MCF 10A (cell line): Measurements from ENCODE around the gene PNMA8A. TPM values are rescaled to one million over a fixed set of nuclear protein-coding genes. Genes with fewer than 3 reads are reported as not detected.

Experiments used
- BruUV-seq: library from RNA; stranded (reverse); fragments of 400-500 nt; replicated peaks from 2 replicates; lab custom pipeline; 2021; lab: Mats Ljungman, UMichigan
- CTCF ChIA-PET: fragments of 300-600 bp; sonication (Branson Sonifier 250); formaldehyde crosslinking; extraction: SDS; loops from one replicate; lab custom pipeline; 2021; ENCODE audit warnings: antibody characterized with exemption, inconsistent platforms; lab: Yijun Ruan, JAX
- POLR2A ChIA-PET: fragments of 300-600, 350-650 bp; sonication (Branson Sonifier 250); formaldehyde crosslinking; extraction: SDS; loops from one replicate; lab custom pipeline; 2020; ENCODE audit warnings: antibody characterized with exemption, inconsistent platforms; lab: Yijun Ruan, JAX
- DNase-seq: peaks from one replicate; pipeline ENCODE4 v3.0.0-alpha.2; 2018; ENCODE audit not compliant: unreplicated experiment
- H3K27ac Mint-ChIP-seq: one replicate; pipeline ENCODE4 v1.8.0; 2022; ENCODE audit warnings: mild to moderate bottlenecking, low read depth, mixed read lengths; ENCODE audit not compliant: unreplicated experiment
- H3K27me3 Mint-ChIP-seq: one replicate; pipeline ENCODE4 v1.8.0; 2022; ENCODE audit warnings: mixed read lengths; ENCODE audit not compliant: insufficient read depth, unreplicated experiment
- H3K36me3 Mint-ChIP-seq: one replicate; pipeline ENCODE4 v1.8.0; 2022; ENCODE audit warnings: mild to moderate bottlenecking, moderate library complexity, mixed read lengths; ENCODE audit not compliant: insufficient read depth, unreplicated experiment
- H3K4me1 Mint-ChIP-seq: one replicate; pipeline ENCODE4 v1.8.0; 2022; ENCODE audit warnings: mixed read lengths; ENCODE audit not compliant: insufficient read depth, unreplicated experiment
- H3K4me3 Mint-ChIP-seq: one replicate; pipeline ENCODE4 v1.8.0; 2022; ENCODE audit warnings: mild to moderate bottlenecking, moderate library complexity, mixed read lengths; ENCODE audit not compliant: unreplicated experiment
- H3K9me3 Mint-ChIP-seq: one replicate; pipeline ENCODE4 v1.8.0; 2022; ENCODE audit warnings: mixed read lengths; ENCODE audit not compliant: unreplicated experiment
- intact Hi-C: fragments of 100-400 bp; cut with micrococcal nuclease; formaldehyde crosslinking; loops from 2 replicates; pipeline ENCODE4 v1.14.1; 2022
- total RNA-seq: library from RNA; stranded (reverse); gene quantifications from 2 replicates; pipeline ENCODE4 v1.2.3, GENCODE V29; 2022
- TF ChIP-seq, protein P1 (sequence below): fragments of 200-600 bp; IDR thresholded peaks from one replicate; pipeline ENCODE4 v1.8.0; 2022; ENCODE audit warnings: antibody characterized with exemption, mild to moderate bottlenecking; ENCODE audit not compliant: unreplicated experiment

The PNMA8A gene
- total RNA-seq, 1 experiment from 2014 or later, result 7.6 TPM

DNA sequence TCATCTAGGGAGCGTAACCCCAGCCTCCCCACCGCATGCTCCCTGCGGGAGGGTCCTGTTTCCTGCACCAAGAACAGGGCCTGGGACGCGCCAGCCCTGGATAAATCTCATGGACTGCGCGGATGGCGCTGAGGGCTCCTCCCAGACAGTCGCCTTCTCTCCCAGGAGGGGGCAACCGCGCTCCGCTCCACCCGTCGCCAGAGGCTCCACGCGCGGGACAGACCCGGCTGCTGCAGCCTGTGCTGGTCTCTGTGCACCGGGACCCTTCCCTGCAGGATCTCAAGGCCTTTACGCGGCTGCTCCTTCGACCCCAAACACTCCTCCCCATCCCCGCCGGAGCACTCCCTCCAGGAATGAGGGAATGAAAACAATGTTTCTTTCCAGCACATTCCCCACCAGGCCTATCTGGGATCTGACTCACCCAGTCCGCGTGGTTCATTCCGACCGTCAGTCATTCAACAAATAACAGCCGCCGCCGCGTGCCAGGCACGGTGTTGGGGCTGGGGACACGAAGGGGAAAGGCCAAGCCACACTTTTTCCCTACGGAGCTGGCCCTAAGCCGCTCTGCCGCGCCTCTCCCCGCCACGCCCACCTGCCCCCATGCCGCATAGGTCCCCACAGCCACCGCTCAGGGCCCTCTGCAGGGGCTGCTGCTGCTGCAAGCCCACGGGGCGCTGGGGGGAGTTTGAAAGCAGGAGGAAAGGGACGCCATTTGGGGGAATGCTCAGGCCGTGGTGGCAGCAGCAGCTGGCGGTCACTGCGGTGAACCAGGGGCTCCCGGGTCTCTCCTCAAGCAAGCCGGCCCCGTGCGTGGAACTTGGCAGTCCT is 18.3 kb upstream of the PNMA8A start:
- POLR2A ChIA-PET, result interaction anchor here (0.6 kb wide), 1 partner anchor 386 kb away, joined by 3 read pairs; no protein-coding TSS in a partner anchor
- BruUV-seq, result no TSS peak
- intact Hi-C loops, result no loop called here
- H3K4me1 Mint-ChIP-seq, result no peaks in the 10 kb centered on the region
- DNase-seq, result no peak
- no peak overlapping the region for H3K27ac Mint-ChIP-seq
- CTCF ChIA-PET, result interaction anchor here (0.8 to 3.0 kb wide), 7 partner anchors 9 to 117 kb away, joined by 3 to 47 read pairs (median 4); no protein-coding TSS in a partner anchor
- TF ChIP-seq, protein P1, sequence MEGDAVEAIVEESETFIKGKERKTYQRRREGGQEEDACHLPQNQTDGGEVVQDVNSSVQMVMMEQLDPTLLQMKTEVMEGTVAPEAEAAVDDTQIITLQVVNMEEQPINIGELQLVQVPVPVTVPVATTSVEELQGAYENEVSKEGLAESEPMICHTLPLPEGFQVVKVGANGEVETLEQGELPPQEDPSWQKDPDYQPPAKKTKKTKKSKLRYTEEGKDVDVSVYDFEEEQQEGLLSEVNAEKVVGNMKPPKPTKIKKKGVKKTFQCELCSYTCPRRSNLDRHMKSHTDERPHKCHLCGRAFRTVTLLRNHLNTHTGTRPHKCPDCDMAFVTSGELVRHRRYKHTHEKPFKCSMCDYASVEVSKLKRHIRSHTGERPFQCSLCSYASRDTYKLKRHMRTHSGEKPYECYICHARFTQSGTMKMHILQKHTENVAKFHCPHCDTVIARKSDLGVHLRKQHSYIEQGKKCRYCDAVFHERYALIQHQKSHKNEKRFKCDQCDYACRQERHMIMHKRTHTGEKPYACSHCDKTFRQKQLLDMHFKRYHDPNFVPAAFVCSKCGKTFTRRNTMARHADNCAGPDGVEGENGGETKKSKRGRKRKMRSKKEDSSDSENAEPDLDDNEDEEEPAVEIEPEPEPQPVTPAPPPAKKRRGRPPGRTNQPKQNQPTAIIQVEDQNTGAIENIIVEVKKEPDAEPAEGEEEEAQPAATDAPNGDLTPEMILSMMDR, result no peak
- H3K9me3 Mint-ChIP-seq, result no peaks in the 10 kb centered on the region
- H3K4me3 Mint-ChIP-seq, result no peak overlapping the region
- H3K36me3 Mint-ChIP-seq, result no peaks in the 10 kb centered on the region
- H3K27me3 Mint-ChIP-seq, result peaks cover 14% of the 10 kb centered on the region

DNA sequence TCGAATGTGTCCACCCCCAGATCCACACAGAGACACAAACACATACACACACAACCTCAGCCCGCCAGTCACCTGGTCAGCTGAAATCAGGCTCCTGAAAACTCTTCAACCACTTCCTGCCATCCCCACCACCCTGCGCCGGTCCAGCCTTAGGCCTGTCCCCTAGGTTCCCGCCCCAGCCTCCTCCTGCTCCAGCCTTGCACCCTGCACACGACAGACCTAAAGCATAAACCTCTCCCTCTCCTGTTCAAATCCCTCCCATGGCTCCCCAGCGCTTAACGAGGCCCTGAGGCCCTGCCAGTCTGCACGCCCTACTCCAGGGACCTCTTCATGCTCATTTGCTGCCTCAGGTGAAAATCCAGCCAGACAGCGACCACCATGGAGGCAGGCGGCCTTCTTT is 17.2 kb upstream of the PNMA8A start:
- ChIA-PET CTCF (interaction anchor here (0.6 to 3.0 kb wide), 11 partner anchors 8 to 431 kb away, joined by 3 to 47 read pairs (median 4); no protein-coding TSS in a partner anchor), POLR2A (interaction anchor here (0.5 kb wide), 1 partner anchor 208 kb away, joined by 3 read pairs; no protein-coding TSS in a partner anchor)
- intact Hi-C loops, result loop anchor here (1.0 kb wide), 1 partner anchor 86 kb away; no protein-coding TSS in a partner anchor
- Mint-ChIP-seq H3K4me1 (no peaks in the 10 kb centered on the region), H3K4me3 (no peak overlapping the region), H3K9me3 (no peaks in the 10 kb centered on the region), H3K27ac (no peak overlapping the region), H3K36me3 (no peaks in the 10 kb centered on the region), H3K27me3 (peaks cover 14% of the 10 kb centered on the region)
- BruUV-seq, result no TSS peak
- no peak for DNase-seq
- TF ChIP-seq, protein P1, result no peak

DNA sequence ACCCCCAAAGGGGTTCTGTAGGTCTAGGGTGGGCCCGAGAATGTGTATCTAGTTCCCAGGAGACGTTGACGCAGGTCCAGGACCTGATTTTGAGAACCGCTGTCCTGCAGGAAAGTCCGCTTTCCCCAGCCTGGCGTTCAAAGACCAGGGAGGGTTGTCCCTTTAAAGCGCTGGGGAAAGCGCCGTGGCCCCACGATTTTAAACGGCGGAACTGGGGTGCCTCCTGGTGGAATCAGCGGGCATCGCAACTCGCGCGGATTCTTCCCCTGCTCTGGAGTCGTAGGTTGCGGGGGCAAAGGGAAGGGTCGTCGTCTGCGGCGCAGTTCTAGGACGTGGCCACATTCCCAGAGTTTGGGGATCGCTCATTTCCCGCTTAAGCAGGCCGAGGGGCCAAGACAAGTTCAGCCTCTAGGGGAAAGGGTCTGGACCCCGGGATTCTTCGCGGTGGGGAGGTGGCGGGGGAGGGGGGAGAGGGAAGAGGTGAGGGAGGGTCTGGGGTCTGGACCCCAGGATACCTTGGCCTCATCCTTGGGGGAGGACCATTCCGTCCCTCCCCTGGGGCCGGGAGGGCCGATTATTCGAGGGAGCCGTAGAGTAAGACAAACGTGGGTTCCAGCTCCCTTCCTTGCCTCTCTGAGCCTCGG is 16.6 kb upstream of the PNMA8A start:
- intact Hi-C loops, result loop anchor here (1.0 kb wide), 3 partner anchors 86 to 206 kb away; no protein-coding TSS in a partner anchor
- Mint-ChIP-seq H3K27me3 (peaks cover 14% of the 10 kb centered on the region), H3K9me3 (no peaks in the 10 kb centered on the region), H3K4me1 (no peaks in the 10 kb centered on the region), H3K27ac (no peak overlapping the region), H3K36me3 (no peaks in the 10 kb centered on the region), H3K4me3 (no peak overlapping the region)
- POLR2A ChIA-PET, result interaction anchor here (0.5 to 1.3 kb wide), 3 partner anchors 14 to 208 kb away, joined by 3 to 7 read pairs (median 3); no protein-coding TSS in a partner anchor
- DNase-seq, result peak; percentile 74
- TF ChIP-seq, protein P1, result peak; percentile 94
- CTCF ChIA-PET, result interaction anchor here (0.6 to 3.0 kb wide), 28 partner anchors 9 to 431 kb away, joined by 3 to 47 read pairs (median 4); partner anchors contain the start of gene GNG8
- no TSS peak for BruUV-seq
